Measurements from ENCODE around the gene HAPLN2. TPM values are rescaled to one million over a fixed set of nuclear protein-coding genes. Genes with fewer than 3 reads are reported as not detected.

HAPLN2 gene
- total and polyA plus RNA-seq, 2 of the 8 experiments (the other 6 are each of a cell fraction or from before 2014, with no cell fraction given) = 0.19 to 0.51 TPM

- no peaks in the 10 kb centered on the region; a peak in 1 of 8 replicates for H3K36me3 ChIP-seq (ENCODE audit: control insufficient read depth in 2 of 4, insufficient read depth in 4 of 4, low read length in 3 of 4)
- no peak overlapping the region for H3K9ac ChIP-seq (replicated peaks in 1 of 4; ENCODE audit: extremely low read depth in 1 of 4, low read depth in 3 of 4, low read length in 3 of 4)
- H3K4me1 ChIP-seq (replicated peaks in 1 of 4; ENCODE audit: control insufficient read depth in 3 of 4, insufficient read depth in 4 of 4, low read length in 3 of 4) = peaks cover 0 to 9% (median 2%) of the 10 kb centered on the region in 4 experiments; a peak in 5 of 7 replicates
- H3K4ac ChIP-seq (replicated peaks; ENCODE audit: insufficient read length, low read depth, low read length) = no peak overlapping the region
- H2BK5ac ChIP-seq (ENCODE audit: low read depth, low read length) = no peak overlapping the region
- no peaks in the 10 kb centered on the region for H3K9me3 ChIP-seq (ENCODE audit: insufficient read depth in 2 of 2, low read depth in 1 of 2, low read length in 1 of 2)
- no peak overlapping the region for H4K91ac ChIP-seq (replicated peaks; ENCODE audit: insufficient read length, low read length)
- H4K20me1 ChIP-seq (replicated peaks in 1 of 2; ENCODE audit: control insufficient read depth in 1 of 2, insufficient read depth in 2 of 2, low read length in 2 of 2) = peaks cover 0 to 1% of the 10 kb centered on the region in 2 experiments
- peaks cover 31 to 42% (median 35%) of the 10 kb centered on the region in 4 experiments for H3K27me3 ChIP-seq (replicated peaks in 1 of 4; ENCODE audit: control insufficient read depth in 3 of 4, extremely low read depth in 1 of 4, insufficient read depth in 3 of 4, low read length in 3 of 4)
- POLR2A ChIA-PET (ENCODE audit: partially characterized antibody) = interaction anchor here (0.7 to 5.8 kb wide), 15 partner anchors 8 to 206 kb away, joined by 3 to 46 read pairs (median 4); partner anchors contain the start of genes BCAN, HAPLN2, NAXE and NES
- no peak overlapping the region for H2BK12ac ChIP-seq (ENCODE audit: low read depth, low read length)
- H3K79me2 ChIP-seq (ENCODE audit: control insufficient read depth in 1 of 2, insufficient read depth in 2 of 2, low read length in 2 of 2) = no peaks in the 10 kb centered on the region
- no peak overlapping the region for H4K8ac ChIP-seq (ENCODE audit: extremely low read depth, insufficient read depth, low read length)
- 84% methylated on average over 2 of the region's 2 CpGs; no CpG with 5 or more reads in 1 of the 2 experiments for WGBS, 2 experiments (ENCODE audit: extremely low coverage in 1 of 2, insufficient coverage in 1 of 2, insufficient read length in 1 of 2, insufficient replicate concordance in 2 of 2, low coverage in 1 of 2, low lambda C conversion rate in 2 of 2, missing lambda C conversion rate in 1 of 2)
- H3K56ac ChIP-seq (replicated peaks; ENCODE audit: insufficient read length, low read depth, low read length) = no peak overlapping the region
- FAIRE-seq (no peak), DNase-seq (ENCODE audit: low read depth in 1 of 2, low spot score in 2 of 2) (no peak)
- no peak overlapping the region for H3K18ac ChIP-seq (ENCODE audit: extremely low read depth, low read length)
- H3K4me3 ChIP-seq (ENCODE audit: extremely low read depth in 1 of 4, insufficient read depth in 2 of 4, low read depth in 3 of 4, low read length in 4 of 4) = no peak overlapping the region
- peaks cover 20% of the 10 kb centered on the region; the same call in 1 of the 2 replicates for H3K23me2 ChIP-seq (ENCODE audit: low read depth, low read length)
- no peak overlapping the region for H2AK5ac ChIP-seq (ENCODE audit: low read depth, low read length)
- H4K5ac ChIP-seq (ENCODE audit: insufficient read length, low read depth, low read length) = no peak overlapping the region
- H2AFZ ChIP-seq (ENCODE audit: low read length) = no peak overlapping the region
- H3K14ac ChIP-seq (ENCODE audit: insufficient read length) = no peak overlapping the region
- no peak overlapping the region for H2BK20ac ChIP-seq (ENCODE audit: low read length)
- CTCF ChIA-PET (ENCODE audit: partially characterized antibody) = interaction anchor here (0.7 to 43.0 kb wide), 42 partner anchors 7 to 596 kb away, joined by 3 to 868 read pairs (median 5); partner anchors contain the start of genes BCAN, CRABP2, GPATCH4 and HAPLN2
- no peaks in the 10 kb centered on the region for H3K79me1 ChIP-seq (ENCODE audit: low read depth, low read length)
- H3K27ac ChIP-seq (ENCODE audit: low read depth, low read length) = no peak overlapping the region
- no peak overlapping the region for H2BK15ac ChIP-seq (ENCODE audit: low read length)
- no peak overlapping the region for H2BK120ac ChIP-seq (replicated peaks; ENCODE audit: low read depth, low read length)
- no peak overlapping the region for H3K23ac ChIP-seq (ENCODE audit: insufficient read length)
- no peak overlapping the region for H3K4me2 ChIP-seq (ENCODE audit: insufficient read depth in 1 of 2, low read depth in 2 of 2, low read length in 2 of 2)
- TF ChIP-seq ATF2 (IDR thresholded peaks at IDR 0.05; ENCODE audit: low read length) = no peak
- TF ChIP-seq RAD21 (IDR thresholded peaks at IDR 0.05 in 1 of 2, conservative IDR thresholded peaks at IDR 0.05 in 1 of 2; ENCODE audit: low read depth in 2 of 2, low read length in 2 of 2) = peak; percentile 60 to 67
- peak; percentile 43 to 83 (median 78) for TF ChIP-seq CTCF (IDR thresholded peaks at IDR 0.05; ENCODE audit: control extremely low read depth in 1 of 3, insufficient read depth in 1 of 3, low read depth in 1 of 3, low read length in 3 of 3)
- peak; percentile 19; the same call in 1 of the 2 replicates for TF ChIP-seq USF2 (IDR thresholded peaks at IDR 0.05; ENCODE audit: low read length)
- no peak for TF ChIP-seq EGR1 (IDR thresholded peaks at IDR 0.05; ENCODE audit: borderline replicate concordance, low read depth, low read length)
Measured at GRCh38 chr1:156627313-156627880, 8.2 kb downstream of the HAPLN2 start.

All from H1 (cell line).